GM11168 (cell line): ENCODE data around the gene CDHR1.
"Not testable (repeated sequence)": the region's sequence is repeated elsewhere in the genome, so short reads cannot be mapped to it uniquely, and the experiment has no call there.

Source experiments
- in situ Hi-C: fragments of 300-500 bp; cut with MboI; formaldehyde crosslinking; loops from one replicate; pipeline ENCODE4 v1.12.0; 2022; ENCODE audit warnings: low sequenced_read_pairs; ENCODE audit not compliant: unreplicated experiment

CDHR1 gene

DNA sequence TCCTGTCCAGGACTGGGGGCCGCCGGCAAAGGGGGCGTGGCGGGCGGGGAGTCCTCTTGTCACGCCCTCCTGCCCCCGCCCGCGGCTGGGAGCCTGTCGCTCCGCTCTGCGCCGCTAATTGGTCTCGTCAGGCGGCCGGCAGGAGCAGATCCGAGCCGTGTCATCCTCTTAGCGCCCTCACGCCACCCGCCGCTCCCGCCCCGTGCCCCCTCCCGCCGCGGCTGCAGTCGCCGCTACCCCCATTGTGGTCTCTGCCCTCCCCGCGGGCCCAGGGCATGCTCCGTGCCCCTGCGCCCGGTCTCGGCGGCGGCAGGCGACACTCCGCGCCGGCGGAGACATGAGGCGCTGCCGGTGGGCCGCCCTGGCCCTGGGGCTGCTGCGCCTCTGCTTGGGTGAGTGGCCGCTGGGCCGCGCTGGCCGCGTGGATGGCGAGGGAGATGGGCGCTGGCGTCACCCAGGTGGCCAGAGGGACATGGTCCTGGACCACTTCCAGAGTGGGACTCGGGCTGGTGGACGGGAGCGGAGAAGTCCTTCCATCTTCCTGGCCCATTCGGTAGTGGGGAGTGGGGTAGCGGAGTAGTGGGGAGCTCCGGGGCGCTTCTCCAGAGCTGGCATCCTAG, at the start of gene CDHR1:
TSS of gene CDHR1 (plus strand) at position 114 of the 620 bp plus-strand sequence. CDS start at position 338, 224 bp downstream.
- in situ Hi-C loops = no loop called here

DNA sequence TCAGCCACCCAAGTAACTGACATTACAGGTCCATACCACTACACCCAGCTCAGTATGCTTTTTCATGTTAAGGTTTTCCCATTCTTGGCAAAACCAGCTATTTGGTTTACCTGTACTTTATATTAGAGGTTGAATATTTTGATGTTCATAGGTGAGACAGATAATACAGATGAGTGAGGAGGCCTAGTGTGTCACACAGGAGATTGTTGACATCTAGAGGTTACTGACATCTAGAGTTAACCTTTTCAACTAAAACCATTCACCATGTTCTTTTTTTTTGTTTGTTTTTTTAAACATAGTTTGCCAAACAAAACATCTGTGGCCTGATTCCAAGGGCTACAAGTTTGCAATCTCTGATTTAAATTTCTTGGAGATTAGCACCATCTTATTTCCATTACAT, 47.0 kb upstream of the CDHR1 start:
- in situ Hi-C loops = loop anchor here (10.0 kb wide), 1 partner anchor 67 kb away; no protein-coding TSS in a partner anchor

DNA sequence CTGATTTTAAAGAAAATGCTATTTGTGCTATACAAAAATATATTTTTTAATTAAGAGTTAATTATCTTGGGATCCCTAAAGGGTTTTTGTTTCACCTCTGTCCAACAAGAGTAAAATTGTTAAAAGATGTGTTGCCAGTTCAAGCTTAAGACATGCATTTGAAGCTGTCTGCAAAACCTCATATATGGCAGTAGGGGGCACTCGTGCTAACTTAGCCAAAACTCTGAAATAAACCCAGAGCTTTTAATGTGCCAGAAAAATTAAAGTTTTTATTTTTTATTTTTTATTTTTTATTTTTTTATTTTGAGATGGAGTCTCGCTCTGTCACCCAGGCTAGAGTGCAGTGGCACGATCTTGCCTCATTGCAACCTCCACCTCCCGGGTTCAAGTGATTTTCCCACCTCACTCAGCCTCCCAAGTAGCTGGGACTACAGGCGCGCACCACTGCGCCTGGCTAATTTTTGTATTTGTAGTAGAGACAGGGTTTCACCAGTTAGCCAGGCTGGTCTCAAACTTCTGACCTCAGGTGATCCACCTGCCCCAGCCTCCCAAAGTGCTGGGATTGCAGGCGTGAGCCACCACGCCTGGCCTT, 46.2 kb upstream of the CDHR1 start:
- in situ Hi-C loops = loop anchor here (10.0 kb wide), 1 partner anchor 67 kb away; no protein-coding TSS in a partner anchor

DNA sequence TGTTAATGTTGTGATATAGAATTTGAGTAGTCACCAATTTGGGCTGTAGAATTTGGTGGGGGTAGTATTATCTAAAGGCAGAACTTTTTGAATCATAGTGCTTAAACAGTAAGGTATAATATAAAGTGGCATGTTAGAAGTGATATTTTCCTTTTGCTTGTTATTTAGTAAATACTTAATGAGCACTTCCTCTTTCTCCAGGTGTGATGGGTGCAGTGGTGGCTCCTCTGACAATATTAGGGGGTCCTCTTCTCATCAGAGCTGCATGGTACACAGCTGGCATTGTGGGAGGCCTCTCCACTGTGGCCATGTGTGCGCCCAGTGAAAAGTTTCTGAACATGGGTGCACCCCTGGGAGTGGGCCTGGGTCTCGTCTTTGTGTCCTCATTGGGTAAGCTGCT, 44.5 kb upstream of the CDHR1 start:
- in situ Hi-C loops = loop anchor here (10.0 kb wide), 1 partner anchor 65 kb away; no protein-coding TSS in a partner anchor

DNA sequence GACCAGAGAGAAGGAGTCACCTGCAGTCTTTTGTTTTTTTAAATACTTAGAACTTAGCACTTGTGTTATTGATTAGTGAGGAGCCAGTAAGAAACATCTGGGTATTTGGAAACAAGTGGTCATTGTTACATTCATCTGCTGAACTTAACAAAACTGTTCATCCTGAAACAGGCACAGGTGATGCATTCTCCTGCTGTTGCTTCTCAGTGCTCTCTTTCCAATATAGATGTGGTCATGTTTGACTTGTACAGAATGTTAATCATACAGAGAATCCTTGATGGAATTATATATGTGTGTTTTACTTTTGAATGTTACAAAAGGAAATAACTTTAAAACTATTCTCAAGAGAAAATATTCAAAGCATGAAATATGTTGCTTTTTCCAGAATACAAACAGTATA, 41.6 kb upstream of the CDHR1 start:
- in situ Hi-C loops = no loop called here

DNA sequence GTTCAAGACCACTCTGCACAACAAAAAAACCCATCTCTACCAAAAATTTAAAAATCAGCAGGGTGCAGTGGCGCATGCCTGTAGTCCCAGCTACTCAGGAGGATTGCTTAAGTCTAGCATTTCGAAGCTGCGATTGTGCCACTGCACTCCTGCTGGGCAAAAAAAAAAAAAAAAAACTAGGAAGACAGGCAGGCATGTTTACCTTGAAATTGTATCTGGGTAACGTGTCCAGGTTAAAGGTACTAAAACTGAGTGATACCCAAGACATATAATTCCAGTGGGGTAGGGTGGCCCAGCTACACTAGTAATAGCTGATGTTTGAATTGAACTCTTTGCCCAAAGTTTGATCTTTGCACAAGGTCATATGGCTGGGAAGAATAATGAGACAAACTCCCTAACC, 38.8 kb upstream of the CDHR1 start:
- in situ Hi-C loops = no loop called here

DNA sequence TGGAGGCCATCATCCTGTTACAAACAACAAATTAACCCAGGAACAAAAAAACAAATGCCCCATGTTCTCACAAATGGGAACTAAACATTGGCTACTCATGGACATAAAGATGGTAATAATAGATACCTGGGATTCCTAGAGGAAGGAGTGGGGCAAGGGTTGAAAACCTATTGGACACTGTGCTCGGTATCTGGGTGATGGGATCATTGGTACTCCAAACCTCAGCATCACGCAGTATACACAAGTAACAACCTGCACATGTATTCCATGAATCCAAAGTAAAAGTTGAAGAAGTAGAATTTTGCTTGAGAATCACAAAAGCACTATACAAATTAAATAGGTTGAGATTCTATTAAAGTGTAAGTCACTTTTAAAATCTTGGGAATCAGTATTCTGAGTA, 38.3 kb upstream of the CDHR1 start:
- in situ Hi-C loops = no loop called here

DNA sequence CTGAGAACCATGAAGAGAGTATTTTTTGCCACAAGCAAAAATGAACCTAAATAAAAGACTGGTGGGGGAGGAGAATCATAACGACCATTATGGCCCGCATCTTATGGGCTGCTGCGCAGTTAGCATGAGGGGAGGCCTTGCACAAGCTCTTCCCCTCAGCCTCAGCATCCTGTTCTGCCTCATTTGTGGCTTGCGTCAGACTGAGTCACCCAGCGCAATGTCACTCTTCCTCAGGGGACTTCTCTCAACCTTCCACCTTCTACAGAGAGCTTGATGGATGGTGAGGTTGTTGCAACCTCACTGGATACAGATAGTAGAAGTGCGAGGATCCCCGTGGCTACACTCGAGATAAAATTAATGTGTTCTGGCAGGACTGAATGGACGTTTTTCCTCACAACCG, 37.6 kb upstream of the CDHR1 start:
- in situ Hi-C loops = no loop called here

DNA sequence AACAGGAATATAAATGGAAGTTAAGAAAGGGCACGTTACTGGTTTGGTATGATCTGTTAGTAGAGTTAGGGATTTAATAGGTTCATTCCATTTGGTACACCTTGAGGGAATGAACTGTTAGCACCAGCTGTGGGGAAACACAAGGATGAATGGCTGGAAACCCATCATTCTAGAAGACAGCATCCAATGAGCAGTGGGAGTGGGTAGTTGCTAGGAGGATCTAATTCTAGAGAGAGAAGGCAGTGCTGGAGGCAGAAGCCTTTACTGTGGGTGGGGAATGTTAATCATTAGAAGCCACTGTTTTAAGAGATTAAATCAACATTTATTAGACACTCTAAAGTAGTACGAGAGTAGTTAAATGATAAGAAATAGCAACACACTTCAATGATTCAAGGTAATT, 36.3 kb upstream of the CDHR1 start:
- in situ Hi-C loops = no loop called here

DNA sequence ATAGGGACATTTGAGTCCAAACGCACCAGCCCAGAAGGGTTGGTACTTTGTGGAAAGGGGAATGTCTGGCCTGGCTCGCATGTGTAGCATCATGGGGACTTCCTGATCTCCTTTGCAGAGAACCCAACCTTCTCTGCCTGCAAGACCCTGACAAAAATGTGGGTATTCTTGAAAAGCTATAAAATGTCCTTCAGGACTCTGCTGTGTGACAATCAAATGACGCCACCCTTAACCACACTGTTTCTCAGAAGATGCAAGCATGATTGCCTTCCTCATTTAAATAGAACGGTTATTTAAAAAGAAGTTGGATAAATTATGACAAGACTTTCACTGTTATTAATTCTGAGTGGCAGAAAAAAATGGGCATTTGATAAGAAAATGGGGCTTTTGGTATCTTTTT, 35.8 kb upstream of the CDHR1 start:
- in situ Hi-C loops = no loop called here

DNA sequence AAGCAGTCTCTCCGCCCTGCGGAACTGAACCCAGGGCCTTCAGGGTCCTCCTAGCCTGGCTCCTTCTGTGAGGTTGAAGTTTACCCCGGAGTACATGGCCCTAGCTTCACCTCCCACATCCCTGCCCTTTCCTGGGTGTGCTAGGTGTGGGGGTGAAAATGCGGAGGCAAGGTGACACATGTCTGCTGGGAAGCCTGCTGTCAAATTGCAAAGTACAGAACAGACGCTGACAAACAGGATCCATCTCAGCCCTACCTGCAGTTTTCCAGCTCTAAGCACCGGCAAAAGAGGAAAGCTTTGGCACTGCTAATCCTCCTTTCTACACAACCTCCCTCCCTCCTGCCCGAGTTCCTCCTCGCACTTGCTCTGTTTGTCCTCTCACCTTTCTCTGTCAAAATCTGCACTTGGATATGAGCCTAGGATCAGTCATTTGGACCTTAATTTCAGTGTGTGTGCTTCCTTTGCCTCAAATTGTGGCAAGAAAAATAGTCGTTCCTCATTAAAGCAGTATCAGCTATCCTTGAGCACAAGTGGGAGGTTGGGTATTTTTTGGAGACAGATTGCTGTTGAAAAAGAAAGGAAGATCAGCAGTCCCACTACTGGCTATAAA, 35.2 kb upstream of the CDHR1 start:
- in situ Hi-C loops = no loop called here

DNA sequence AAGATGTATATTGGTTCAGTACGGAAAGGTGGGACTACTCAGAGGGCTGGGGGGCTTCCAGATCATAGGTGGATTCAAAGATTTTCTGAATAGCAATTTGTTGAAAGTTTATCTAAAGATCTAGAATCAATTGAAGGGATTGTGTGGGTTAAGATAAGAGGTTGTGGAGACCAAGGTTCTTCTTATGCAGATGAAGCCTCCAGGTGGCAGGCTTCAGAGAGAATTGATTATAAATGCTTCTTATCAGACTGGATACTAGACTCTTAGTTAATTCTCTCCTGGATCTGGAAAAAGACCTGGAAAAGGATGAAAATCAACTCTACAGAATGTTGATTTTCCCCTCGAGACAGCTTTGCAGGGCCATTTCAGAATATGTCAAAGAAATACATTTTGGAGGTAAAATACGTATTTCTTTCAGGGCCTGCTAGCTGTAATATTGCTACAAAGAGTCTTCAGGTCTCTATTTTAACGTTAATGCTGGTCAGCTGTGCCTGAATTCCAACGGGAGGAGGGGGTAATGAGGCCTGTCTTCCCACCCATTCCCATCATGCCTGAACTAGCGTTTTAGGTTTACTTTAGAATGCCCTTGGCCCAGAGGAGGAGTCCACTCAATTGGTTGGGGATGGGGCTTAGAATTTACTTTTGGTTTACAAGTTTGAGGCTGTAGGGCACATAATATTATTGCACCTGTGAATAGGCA, 33.5 kb upstream of the CDHR1 start:
- in situ Hi-C loops = loop anchor here (5.0 kb wide), 1 partner anchor 46 kb away; no protein-coding TSS in a partner anchor

DNA sequence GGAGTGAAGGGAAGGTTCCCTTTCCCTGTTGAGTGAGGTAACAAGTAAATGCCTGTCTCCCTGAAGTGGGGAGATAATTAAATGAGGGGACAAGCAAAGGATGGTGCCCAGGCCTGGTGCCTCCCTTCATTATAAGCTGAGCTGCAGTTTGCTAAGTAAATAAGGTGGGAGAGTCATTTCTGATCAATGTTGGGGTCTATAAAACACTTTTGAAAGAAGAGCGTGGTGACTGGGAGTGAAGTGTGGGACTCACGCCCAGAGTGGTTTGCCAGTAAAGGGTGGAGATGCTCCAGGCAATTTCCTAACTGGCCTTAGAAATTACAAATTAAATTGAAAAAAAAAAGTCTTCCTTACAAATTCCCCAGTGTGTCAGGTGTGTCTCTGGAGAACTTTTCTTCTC, 30.3 kb upstream of the CDHR1 start:
- in situ Hi-C loops = loop anchor here (5.0 kb wide), 1 partner anchor 43 kb away; no protein-coding TSS in a partner anchor

DNA sequence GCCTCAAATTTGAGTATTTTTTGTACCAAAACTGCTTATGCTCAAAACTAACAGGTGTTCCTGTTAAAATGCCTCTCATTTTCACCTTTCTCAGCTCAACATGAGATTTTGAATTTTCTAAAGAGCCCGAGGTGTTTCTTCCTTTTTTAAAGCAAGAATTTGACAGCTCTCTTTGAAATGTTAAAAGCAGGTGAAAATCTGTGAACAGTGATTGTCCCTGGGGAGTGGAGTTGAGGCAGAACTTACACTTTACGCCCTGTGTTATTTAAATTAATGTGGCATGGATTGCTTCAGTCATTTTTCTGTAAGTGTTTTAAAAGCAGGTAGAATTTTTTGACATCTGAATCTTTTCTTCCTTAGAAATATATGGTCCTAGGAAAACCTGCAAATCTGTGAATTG, 29.9 kb upstream of the CDHR1 start:
- in situ Hi-C loops = loop anchor here (5.0 kb wide), 1 partner anchor 43 kb away; no protein-coding TSS in a partner anchor

DNA sequence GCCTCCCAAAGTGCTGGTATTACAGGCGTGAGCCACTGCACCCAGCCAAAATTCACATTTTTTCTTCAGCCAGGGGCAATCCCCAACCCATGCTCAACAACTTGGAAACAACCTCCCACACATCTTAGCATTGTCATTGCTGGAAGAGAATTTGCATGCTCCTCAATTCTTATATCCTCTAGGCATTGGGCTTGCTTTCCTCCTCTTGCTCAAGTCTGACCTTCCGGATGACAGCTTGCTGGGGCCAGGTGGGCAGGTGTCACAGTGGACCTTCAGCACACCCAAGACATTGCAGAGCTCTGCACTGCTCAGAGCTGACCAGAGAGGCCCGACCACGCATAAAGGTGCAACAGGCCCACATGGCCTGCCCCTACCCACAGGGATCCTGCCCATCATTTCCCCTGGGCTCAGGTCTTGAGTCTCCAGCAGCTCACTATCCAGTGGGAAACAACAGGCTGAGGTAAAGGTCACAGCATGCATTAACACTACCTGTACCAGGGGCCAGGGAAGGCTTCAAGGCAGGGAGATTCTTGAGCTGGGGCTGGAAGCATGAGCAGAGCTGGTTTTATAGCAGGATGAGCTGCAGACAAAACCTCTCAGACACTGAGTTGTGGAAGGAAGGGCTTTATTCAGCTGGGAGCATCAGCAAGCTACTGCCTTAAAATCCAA, 27.6 kb upstream of the CDHR1 start:
- in situ Hi-C loops = no loop called here

DNA sequence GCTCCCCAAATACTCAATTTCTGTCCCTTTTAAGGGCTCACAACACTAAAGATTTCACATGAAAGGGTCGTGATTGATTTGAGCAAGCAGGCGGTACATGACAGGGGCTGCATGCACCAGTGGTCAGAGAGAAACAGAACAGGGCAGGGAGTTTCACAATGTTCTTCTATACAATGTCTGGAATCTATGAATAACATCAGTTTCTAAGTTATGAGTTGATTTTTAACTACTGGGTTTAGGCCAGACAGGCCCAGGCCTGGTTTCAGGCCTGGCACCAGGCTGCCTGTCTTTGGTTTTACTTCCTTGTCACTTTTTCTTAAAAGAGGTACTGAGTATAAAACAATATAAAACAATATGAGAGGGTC, 27.1 kb upstream of the CDHR1 start:
- in situ Hi-C loops = not testable (repeated sequence)

DNA sequence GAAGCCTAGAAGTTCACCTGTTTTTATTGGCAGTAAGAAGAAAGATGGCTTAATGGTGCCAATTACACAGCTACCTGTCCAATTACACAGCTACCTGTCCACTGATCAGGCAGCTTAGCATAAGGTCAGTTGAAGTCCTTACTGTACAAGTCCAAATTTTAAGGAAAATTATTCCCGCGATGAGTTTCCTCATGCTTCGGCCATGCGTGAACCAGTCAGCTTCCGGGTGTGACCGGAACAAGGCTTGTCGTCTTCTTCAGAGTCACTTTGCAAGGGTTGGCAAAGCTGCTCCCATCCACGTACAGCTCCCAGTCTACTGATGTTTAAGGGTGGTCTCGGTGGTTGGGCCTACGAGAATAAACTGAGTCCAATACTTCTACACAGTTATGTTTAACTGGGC, 26.0 kb upstream of the CDHR1 start:
- in situ Hi-C loops = not testable (repeated sequence)

DNA sequence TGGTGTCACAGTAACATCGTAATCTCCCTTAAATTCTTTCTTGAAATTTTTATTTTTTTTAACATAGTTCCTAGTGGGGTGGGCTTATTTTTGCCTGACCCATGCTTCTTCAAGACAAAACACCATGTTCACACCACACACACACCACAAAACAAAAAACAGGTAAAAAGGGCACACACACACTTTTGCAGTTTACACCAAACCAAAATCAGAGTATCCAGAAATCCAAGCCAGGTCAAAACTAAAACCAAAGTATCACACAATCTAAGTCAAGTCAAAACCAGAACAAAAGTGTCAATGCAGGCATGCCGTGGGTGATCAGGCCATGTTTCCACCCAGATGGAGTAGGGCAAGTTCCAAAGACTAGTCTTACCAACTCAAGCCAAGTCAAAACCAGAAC, 23.1 kb upstream of the CDHR1 start:
- in situ Hi-C loops = not testable (repeated sequence)

DNA sequence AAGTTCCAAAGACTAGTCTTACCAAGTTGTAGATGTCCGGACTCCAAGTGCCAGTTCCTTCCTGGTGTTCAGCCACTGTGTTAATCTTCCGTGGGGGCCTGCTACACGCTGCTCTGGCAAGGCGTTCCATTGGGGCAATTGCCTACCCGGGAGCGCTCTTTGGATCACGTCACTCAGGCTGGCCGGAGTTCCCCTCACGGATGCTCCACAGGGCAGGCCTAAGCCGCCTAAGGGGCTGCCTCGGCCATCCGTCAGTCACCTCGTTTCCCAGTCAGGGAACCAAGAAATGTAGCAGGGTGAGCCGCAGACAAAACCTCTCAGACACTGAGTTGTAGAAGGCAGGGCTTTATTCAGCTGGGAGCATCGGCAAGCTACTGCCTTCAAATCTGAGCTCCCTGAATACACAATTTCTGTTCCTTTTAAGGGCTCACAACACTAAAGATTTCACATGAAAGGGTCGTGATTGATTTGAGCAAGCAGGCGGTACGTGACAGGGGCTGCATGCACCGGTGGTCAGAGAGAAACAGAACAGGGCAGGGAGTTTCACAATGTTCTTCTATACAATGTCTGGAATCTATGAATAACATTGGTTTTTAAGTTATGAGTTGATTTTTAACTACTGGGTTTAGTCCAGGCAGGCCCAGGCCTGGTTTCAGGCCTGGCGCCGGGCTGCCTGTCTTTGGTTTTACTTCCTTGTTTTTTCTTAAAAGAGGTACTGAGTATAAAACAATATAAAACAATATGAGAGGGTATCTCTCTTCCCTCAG, 22.5 kb upstream of the CDHR1 start:
- in situ Hi-C loops = not testable (repeated sequence)
